Astrocyte of the spinal cord (primary cell): Measurements from ENCODE around the gene FABP3.

Experiments
- DNase-seq: peaks from one replicate; pipeline ENCODE4 v3.0.0; 2011; ENCODE audit warnings: low read depth, low spot score
- H3K4me3 ChIP-seq: 2 replicates; pipeline ENCODE4 v1.5.1; 2011; ENCODE audit warnings: low read depth, mild to moderate bottlenecking, low read length, moderate library complexity
- in situ Hi-C: cut with HindIII; loops from 2 replicates; pipeline ENCODE4 v1.10.0; 2017; ENCODE audit warnings: low sequenced_read_pairs
- TF ChIP-seq, protein P1 (sequence below): IDR thresholded peaks from 2 replicates; pipeline ENCODE4 v1.5.1; 2012; ENCODE audit warnings: low read depth, mild to moderate bottlenecking, low read length, inconsistent platforms

The FABP3 gene

DNA sequence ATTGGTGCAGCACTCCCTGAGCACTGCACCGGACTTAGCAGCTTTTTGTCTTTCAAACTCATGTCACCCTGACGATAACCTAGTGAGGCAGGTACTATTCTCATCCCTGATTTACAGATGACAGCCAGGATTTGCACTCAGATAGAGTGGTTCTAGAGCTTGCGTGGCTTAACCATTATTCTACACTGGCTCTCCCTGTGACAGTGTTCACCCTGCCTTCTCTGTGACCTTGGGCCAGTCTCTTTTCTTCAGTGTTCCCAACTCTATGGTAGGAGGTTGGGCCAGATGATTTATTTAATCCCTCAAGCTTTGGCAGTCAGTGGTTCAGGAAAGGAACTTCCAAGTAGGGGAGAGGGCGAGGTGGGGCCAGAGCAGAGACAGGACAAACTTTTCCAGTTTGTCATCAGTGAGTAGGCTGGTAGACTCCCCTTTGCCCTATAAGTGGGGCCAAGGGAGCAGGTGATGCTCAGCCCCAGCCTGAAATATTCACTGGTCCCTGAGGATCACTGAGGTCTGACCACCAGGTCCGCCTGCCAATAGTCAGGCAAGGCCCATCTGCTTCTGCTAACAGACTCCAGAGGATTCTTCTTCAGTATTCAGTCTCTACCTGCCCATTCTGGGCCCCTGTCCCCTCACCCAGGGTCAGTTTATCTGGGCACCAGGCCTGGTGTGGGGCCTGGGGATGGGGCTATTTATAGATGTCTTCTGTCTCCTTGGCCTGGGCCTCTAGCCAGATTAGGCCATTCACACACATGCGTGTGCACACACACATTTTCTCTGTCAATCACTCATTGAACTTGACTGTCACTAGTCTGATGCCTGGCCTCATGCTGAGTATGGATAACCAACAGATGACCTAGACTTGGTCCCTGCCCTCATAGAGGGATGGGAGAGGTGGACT lies 8.8 kb upstream of the FABP3 start:
- in situ Hi-C loops, result no loop called here
- no peak overlapping the region for H3K4me3 ChIP-seq
- DNase-seq, result no peak
- TF ChIP-seq, protein P1, sequence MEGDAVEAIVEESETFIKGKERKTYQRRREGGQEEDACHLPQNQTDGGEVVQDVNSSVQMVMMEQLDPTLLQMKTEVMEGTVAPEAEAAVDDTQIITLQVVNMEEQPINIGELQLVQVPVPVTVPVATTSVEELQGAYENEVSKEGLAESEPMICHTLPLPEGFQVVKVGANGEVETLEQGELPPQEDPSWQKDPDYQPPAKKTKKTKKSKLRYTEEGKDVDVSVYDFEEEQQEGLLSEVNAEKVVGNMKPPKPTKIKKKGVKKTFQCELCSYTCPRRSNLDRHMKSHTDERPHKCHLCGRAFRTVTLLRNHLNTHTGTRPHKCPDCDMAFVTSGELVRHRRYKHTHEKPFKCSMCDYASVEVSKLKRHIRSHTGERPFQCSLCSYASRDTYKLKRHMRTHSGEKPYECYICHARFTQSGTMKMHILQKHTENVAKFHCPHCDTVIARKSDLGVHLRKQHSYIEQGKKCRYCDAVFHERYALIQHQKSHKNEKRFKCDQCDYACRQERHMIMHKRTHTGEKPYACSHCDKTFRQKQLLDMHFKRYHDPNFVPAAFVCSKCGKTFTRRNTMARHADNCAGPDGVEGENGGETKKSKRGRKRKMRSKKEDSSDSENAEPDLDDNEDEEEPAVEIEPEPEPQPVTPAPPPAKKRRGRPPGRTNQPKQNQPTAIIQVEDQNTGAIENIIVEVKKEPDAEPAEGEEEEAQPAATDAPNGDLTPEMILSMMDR, result no peak

DNA sequence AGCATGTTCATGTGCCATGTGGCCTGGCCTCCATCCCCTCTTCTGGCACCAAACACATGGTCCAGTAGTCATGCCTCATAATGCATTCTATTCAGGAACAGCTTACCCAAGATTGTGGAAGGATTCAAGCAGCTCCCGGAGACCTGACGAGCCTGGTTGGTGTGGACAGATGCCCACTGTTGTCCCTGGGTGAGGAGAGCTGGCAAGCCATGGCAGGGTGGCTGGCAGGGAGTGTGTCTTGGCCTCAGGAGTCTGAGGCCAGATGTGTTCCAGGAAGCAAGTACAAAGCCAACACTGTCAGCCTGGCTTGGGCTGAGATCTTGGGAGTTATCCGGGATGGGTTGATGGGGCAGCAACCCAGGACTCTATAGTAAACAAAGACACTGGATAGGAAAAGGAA lies 7.3 kb upstream of the FABP3 start:
- TF ChIP-seq, protein P1, result no peak
- in situ Hi-C loops, result no loop called here
- DNase-seq, result no peak
- no peak overlapping the region for H3K4me3 ChIP-seq

DNA sequence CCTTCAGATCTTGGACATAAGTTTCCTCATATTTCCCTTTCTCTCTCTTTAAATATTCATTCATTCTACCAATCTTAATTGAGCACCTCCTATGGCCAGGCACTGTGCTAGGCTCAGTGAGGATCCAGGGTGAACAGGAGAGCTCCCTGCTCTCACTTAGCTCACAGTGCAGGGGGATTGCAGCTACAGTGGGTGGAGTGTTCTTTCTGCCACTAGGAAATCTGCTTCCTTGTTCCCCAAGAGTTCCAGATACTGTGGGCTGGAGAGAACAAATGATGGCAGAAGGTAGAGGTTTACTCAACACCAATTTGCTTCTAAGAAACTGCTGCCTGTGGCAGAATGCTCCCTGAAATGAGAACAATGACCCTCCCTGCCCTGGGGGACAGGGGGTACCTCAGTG lies 5.1 kb upstream of the FABP3 start:
- H3K4me3 ChIP-seq, result no peak overlapping the region
- in situ Hi-C loops, result no loop called here
- no peak for DNase-seq
- TF ChIP-seq, protein P1, result no peak

- in situ Hi-C loops, result no loop called here
- DNase-seq, result no peak
- H3K4me3 ChIP-seq, result no peak overlapping the region
- TF ChIP-seq, protein P1, result no peak
These were observed 4.5 kb upstream of the FABP3 start for GRCh38 chr1:31377364-31377863.

DNA sequence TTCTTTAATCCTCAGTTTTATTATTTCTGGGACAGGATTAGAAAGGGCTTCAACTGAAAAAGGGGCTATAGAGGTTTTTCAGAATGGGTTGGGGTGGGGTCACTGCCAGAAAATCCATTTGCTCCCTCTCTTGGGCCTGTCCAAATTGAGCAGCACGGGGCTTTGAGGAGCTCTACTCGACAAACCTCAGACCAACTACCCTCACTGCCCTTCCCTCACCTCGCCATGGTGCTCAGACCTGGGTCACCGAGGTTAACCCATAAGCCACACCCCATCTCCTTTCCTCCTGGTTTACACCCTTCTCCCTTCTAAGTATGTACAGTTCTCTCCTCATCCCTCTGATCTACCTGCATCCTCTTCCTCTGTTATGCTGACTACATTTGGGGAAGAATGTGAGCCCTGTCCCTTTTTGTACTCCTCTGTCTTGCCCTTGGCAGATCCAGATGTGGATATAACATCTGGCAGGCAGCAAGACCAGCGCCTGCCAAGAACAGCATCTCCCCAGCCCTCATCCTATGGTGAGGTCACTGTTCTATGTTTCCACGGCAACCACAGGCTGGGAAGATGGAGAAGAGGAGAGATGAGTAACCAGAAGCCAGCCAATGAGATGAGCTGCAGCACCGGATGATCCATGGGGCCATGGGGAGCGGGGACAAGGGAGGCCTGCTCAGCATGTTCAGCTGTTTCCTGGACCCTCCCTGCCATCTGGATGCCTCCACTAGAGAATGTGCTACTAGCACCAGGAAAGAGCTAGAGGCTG lies 3.7 kb upstream of the FABP3 start:
- DNase-seq, result peak; percentile 95
- H3K4me3 ChIP-seq, result no peak overlapping the region
- in situ Hi-C loops, result no loop called here
- TF ChIP-seq, protein P1, result no peak

GRCh38 chr1:31374511-31375196 lies 1.8 kb upstream of the FABP3 start:
- DNase-seq, result peak; percentile 58
- TF ChIP-seq, protein P1, result no peak
- in situ Hi-C loops, result no loop called here
- no peak overlapping the region for H3K4me3 ChIP-seq
